Measurements from ENCODE around the gene FUT3. TPM values are rescaled to one million over a fixed set of nuclear protein-coding genes. Genes with fewer than 3 reads are reported as not detected.
"Not testable (repeated sequence)": the region's sequence is repeated elsewhere in the genome, so short reads cannot be mapped to it uniquely, and the experiment has no call there.

FUT3 gene
- total and polyA plus RNA-seq, 12 donors, result 0.14 to 0.20 (median 0.16) TPM; not detected in 8

- H3K4me1 ChIP-seq (replicated peaks in 1 of 2), result peaks cover 0 to 3% of the 10 kb centered on the region in 2 donors
- WGBS, 4 donors, result 9 to 11% (median 10%) methylated on average over 3 to 5 of the region's 5 CpGs
- intact Hi-C loops (cut with DNase I), result no loop called here
- TF ChIP-seq CTCF (IDR thresholded peaks at IDR 0.05), result no peak
- no peak for TF ChIP-seq POLR2A (IDR thresholded peaks at IDR 0.05)
- no peaks in the 10 kb centered on the region for H3K9me3 ChIP-seq (replicated peaks in 1 of 3)
- H3K27ac ChIP-seq, result no peak overlapping the region
- no peak overlapping the region for H3K4me3 ChIP-seq
- DNase-seq, result peak; percentile 72 to 87 (median 84)
- H3K27me3 ChIP-seq, result no peaks in the 10 kb centered on the region
- H3K36me3 ChIP-seq (replicated peaks in 1 of 2), result no peaks in the 10 kb centered on the region
Measured at GRCh38 chr19:5850743-5851293, 431 bp downstream of the FUT3 start.

- Histone ChIP-seq H3K27me3 (no peaks in the 10 kb centered on the region), H3K9me3 (replicated peaks in 1 of 3) (no peaks in the 10 kb centered on the region), H3K4me3 (no peak overlapping the region), H3K36me3 (replicated peaks in 1 of 2) (no peaks in the 10 kb centered on the region), H3K4me1 (replicated peaks in 1 of 2) (peaks cover 0 to 3% of the 10 kb centered on the region in 2 donors), H3K27ac (no peak overlapping the region)
- intact Hi-C loops (cut with DNase I), result no loop called here
- WGBS, 4 donors, result 79 to 80% (median 80%) methylated on average over 6 of the region's 6 CpGs
- TF ChIP-seq POLR2A (IDR thresholded peaks at IDR 0.05) (no peak), CTCF (IDR thresholded peaks at IDR 0.05) (no peak)
- DNase-seq, result no peak
Measured at GRCh38 chr19:5850189-5850588, 1.1 kb downstream of the FUT3 start.

- H3K36me3 ChIP-seq (replicated peaks in 1 of 2); DNase-seq; H3K27ac ChIP-seq: not testable (repeated sequence)
Measured at GRCh38 chr19:5848621-5849020, 2.6 kb downstream of the FUT3 start.

GRCh38 chr19:5847846-5848245 lies 3.4 kb downstream of the FUT3 start:
- DNase-seq; H3K4me1 ChIP-seq (replicated peaks in 1 of 2); H3K27me3 ChIP-seq; H3K4me3 ChIP-seq; intact Hi-C loops (cut with DNase I); H3K9me3 ChIP-seq (replicated peaks in 1 of 3); H3K27ac ChIP-seq; H3K36me3 ChIP-seq (replicated peaks in 1 of 2): not testable (repeated sequence)
- WGBS, 4 donors, result 78 to 89% (median 85%) methylated on average over 10 of the region's 10 CpGs

More at GRCh38 chr19:5848621-5849020, 2.6 kb downstream of the FUT3 start:
- 61 to 77% (median 70%) methylated on average over 5 of the region's 5 CpGs for WGBS, 4 donors
- H3K27me3 ChIP-seq; H3K9me3 ChIP-seq (replicated peaks in 1 of 3); intact Hi-C loops (cut with DNase I); H3K4me1 ChIP-seq (replicated peaks in 1 of 2); H3K4me3 ChIP-seq: not testable (repeated sequence)

- no peak for DNase-seq
- Histone ChIP-seq H3K9me3 (replicated peaks in 1 of 3) (no peaks in the 10 kb centered on the region), H3K27me3 (no peaks in the 10 kb centered on the region), H3K36me3 (replicated peaks in 1 of 2) (no peaks in the 10 kb centered on the region), H3K4me3 (no peak overlapping the region), H3K27ac (no peak overlapping the region), H3K4me1 (replicated peaks in 1 of 2) (no peaks in the 10 kb centered on the region)
- intact Hi-C loops (cut with DNase I), result no loop called here
- TF ChIP-seq POLR2A (IDR thresholded peaks at IDR 0.05), result no peak
- TF ChIP-seq CTCF (IDR thresholded peaks at IDR 0.05), result no peak
- WGBS, 4 donors, result 79 to 86% (median 83%) methylated on average over 16 to 24 of the region's 24 CpGs
Measured at GRCh38 chr19:5844456-5845433, 6.5 kb downstream of the FUT3 start.

Measured in adrenal gland (tissue), 12 donors.